Activated CD8-positive, alpha-beta memory T cell treated with anti-CD3 and anti-CD28 coated beads, Interleukin-2, amount 50 U/mL, for 1 hour (primary cell): ENCODE data around the gene GIN1.
"Not testable (repeated sequence)": the region's sequence is repeated elsewhere in the genome, so short reads cannot be mapped to it uniquely, and the experiment has no call there.

Experiments
- DNase-seq: peaks from one replicate; pipeline ENCODE4 v3.0.0-alpha.2; 2020; ENCODE audit errors: extremely low read depth

Gene GIN1, protein sequence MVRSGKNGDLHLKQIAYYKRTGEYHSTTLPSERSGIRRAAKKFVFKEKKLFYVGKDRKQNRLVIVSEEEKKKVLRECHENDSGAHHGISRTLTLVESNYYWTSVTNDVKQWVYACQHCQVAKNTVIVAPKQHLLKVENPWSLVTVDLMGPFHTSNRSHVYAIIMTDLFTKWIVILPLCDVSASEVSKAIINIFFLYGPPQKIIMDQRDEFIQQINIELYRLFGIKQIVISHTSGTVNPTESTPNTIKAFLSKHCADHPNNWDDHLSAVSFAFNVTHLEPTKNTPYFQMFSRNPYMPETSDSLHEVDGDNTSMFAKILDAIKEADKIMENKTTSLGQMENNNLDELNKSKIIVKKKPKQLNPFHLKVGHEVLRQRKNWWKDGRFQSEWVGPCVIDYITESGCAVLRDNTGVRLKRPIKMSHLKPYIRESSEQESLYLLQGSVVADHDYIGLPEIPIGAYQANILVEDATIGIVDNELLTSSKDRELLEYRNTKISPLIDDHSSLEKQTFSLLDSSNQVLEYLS

DNA sequence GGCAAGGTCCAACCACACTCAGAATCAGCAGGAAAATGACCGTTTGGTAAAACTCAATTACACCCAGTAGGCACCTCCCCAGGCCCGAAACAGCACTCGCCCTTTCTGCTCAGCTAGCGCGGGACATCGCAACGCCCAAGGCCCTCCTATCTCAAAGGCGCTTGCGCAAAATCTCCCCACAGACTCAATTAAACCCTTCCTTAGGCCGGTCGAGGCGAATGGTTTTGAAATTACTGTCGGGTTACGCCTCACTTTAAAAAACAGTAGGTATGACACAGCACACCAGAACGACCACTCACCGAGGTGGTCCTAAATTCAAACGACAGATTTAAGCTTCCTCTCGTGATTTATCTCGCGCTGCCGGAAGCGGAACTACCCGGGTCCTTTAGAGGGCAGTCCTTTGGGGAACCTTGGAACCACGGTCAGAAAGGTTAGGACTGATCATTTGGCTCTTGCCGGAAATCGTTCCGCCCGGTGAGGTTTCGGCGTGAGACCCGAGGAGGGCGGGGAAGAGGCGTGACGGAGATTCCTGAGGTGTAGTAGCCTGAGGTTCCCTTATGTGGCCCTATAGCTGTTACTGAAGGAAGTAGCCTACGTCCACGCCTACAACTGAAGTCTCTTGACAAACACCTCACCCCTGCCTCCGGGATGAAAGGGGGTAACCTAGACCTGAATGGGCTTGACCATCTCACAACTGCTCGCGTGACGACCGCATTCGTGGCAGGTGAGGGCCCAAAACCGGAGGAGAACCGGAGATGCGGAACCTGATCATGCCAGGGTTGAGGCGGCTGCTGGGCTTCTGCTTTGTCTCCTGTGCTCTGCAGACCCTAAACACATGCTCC, at the start of gene GIN1, which contains the start of gene PPIP5K2:
Gene GIN1 (minus strand): TSS at position 374 of the 842 bp plus-strand sequence. CDS start 11,431 bp downstream, outside the sequence.
Gene PPIP5K2 (plus strand): TSS at position 537 of the 842 bp plus-strand sequence. CDS start 9,289 bp downstream, outside the sequence.
- DNase-seq = peak; percentile 94

DNA sequence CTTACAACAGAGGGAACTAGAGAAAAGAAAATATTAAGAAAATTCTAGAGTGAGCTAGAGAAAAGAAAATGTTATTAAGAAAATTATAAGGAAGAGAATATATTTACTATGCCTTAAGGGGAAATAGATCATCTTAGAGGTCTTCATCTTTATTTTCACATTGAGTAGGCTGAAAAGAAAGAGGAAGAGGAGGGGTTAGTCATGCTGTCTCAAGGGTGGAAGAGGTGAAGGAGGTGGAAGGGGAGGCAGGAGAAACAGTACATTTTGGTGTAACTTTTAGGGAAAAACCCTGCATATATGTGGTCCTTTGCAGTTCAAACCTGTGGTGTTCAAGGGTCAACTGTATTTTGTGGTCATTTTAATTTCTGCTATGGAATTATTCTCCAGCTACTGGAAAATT, 46.8 kb upstream of the GIN1 start:
- DNase-seq = no peak

DNA sequence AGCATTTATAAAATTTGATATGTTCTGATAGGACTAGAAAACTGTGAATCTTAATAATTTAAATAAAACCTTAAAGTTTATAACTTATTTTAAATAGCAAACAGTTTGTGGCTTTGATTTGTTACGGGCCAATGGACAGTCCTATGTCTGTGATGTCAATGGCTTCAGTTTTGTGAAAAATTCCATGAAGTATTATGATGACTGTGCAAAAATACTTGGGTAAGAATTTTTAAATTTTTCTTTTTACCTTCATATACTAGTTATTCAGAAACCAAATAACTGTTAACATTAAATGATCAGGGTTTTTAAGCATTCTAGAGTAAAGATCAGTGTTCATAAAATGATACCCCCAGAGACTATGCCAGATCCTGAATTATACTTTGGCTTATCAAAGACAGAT, 31.2 kb upstream of the GIN1 start:
- no peak for DNase-seq

DNA sequence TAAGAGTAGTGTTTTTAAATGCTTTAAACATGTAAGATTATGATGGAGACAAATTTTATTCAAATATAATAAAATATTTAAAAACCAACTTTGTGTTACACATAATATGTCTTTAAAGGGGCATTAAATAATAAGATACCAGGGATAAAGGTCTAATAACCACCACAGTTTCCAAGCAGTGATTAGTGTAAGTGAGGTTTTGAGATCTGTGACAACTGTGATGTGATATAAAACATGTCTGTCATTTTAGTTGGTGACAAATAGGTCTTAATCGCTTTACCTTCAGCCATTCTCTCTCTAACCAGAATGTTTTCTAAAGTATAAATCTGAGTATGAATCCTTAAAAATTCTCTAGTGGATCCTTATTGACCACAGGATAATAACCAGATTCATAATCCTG, 28.3 kb upstream of the GIN1 start:
- DNase-seq = no peak

GRCh38 chr5:103145196-103145595, 25.3 kb upstream of the GIN1 start:
- no peak for DNase-seq

- DNase-seq = not testable (repeated sequence)
These were observed 22.2 kb upstream of the GIN1 start for GRCh38 chr5:103142132-103142531.

GRCh38 chr5:103139264-103139865, 19.4 kb upstream of the GIN1 start:
- peak; percentile 68 for DNase-seq

GRCh38 chr5:103138202-103138690, 18.3 kb upstream of the GIN1 start:
- no peak for DNase-seq

DNA sequence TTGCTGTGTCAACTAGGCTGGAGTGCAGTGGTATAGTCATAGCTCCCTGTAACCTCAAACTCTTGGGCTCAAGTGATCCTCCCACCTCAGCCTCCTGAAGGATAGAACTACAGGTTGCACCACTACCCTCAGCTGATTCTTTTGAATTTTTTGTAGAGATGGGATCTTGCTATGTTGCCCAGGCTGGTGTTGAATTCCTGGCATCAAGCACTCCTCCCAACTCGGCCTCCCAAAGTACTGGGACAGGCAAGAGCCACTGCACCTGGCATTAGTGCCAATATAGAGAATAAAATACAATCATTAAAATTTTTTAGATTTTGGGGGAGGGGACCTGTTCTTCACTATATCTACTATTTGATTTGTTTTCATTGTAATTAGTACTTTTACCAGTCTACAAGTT, 15.5 kb upstream of the GIN1 start:
- no peak for DNase-seq

GRCh38 chr5:103133231-103133630, 13.3 kb upstream of the GIN1 start:
- no peak for DNase-seq

DNA sequence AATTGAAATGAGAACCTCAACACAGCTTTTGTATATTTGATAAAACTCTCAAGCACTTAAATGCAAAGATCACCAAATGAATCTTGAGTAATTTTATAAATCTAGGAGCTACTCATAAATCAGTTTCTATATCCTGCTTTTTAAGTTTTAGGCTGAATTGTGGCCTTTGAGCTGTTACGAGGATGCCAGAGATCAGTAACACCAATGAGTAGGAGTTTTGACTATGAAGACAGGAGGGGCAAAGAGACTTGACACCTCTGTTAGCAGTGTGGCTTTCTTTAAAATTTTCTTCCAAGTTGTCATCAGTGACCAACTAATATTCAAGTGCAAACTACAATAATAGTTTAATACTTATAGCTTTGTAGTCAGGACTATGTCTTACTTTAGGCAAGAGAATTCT, 12.7 kb upstream of the GIN1 start:
- DNase-seq = no peak

GRCh38 chr5:103128202-103128601, 8.3 kb upstream of the GIN1 start:
- DNase-seq = no peak

GRCh38 chr5:103127292-103127817, 7.4 kb upstream of the GIN1 start:
- DNase-seq = no peak

GRCh38 chr5:103126557-103126956, 6.6 kb upstream of the GIN1 start:
- DNase-seq = no peak

DNA sequence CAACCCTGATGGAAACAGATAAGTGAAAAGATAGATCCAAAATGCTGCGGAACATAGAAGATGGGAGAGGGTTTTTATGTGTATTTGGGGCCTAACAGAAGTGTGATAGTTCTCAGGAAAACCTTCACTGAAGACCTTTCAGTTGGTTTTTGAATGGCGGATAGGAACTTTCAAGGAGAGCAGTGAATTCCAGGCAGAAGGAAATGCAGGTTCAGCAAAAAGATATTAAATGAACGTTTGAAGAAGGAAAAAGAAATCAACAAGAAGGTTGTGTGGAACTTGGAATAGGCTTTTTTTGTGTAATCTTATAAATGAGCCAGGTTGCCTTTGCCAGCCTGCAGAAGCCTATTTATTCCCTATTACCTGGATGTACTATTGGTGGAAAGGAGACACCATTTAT, 2.3 kb upstream of the GIN1 start:
- no peak for DNase-seq

GRCh38 chr5:103120607-103121200, 766 bp upstream of the GIN1 start:
- no peak for DNase-seq

- DNase-seq = no peak
These were observed 721 bp downstream of the GIN1 start for GRCh38 chr5:103119070-103119764.

GRCh38 chr5:103117471-103117991, 2.4 kb downstream of the GIN1 start:
- no peak for DNase-seq

- no peak for DNase-seq
These were observed 5.5 kb downstream of the GIN1 start for GRCh38 chr5:103114440-103114839.

GRCh38 chr5:103112910-103113309, 7.0 kb downstream of the GIN1 start:
- DNase-seq = no peak
